DND-41 (cell line): Measurements from ENCODE around the gene CHRNB2.

Experiments used
- ATAC-seq: fragments of 200-7000 bp; cut with Tn5 transposase; 3 replicates; pipeline ENCODE4 v1.9.1; 2021; ENCODE audit warnings: low read depth; ENCODE audit not compliant: insufficient read depth
- DNase-seq: peaks from one replicate; pipeline ENCODE4 v3.0.0-alpha.2; 2020
- H2AFZ ChIP-seq: 2 replicates; pipeline ENCODE4 v1.6.0; 2012; ENCODE audit warnings: low read depth, low read length
- H3K27ac ChIP-seq: 2 replicates; pipeline ENCODE4 v1.5.1; 2012; ENCODE audit warnings: low read length, inconsistent platforms
- H3K27me3 ChIP-seq: fragments of 200-600 bp; sonication (generic); 2 replicates; pipeline ENCODE4 v1.6.0; 2012; ENCODE audit warnings: low read length, mild to moderate bottlenecking, inconsistent platforms; ENCODE audit not compliant: insufficient read depth, poor library complexity
- H3K36me3 ChIP-seq: 2 replicates; pipeline ENCODE4 v1.5.1; 2012; ENCODE audit warnings: low read length, inconsistent platforms; ENCODE audit not compliant: insufficient read depth
- H3K4me1 ChIP-seq: 2 replicates; pipeline ENCODE4 v1.5.1; 2012; ENCODE audit warnings: mild to moderate bottlenecking, low read length; ENCODE audit not compliant: insufficient read depth
- H3K4me2 ChIP-seq: 2 replicates; pipeline ENCODE4 v1.6.0; 2012; ENCODE audit warnings: mild to moderate bottlenecking, moderate library complexity, low read length, inconsistent platforms; ENCODE audit not compliant: insufficient read depth
- H3K4me3 ChIP-seq, 2 experiments: fragments of 200-600 bp in 1 of 2; shearing (Covaris generic) in 1 of 2; 2 replicates each; pipeline ENCODE4 v1.5.1; 2012 to 2016; ENCODE audit warnings: inconsistent platforms in 2 of 2, low read length in 2 of 2, mild to moderate bottlenecking in 2 of 2, low read depth in 1 of 2, moderate library complexity in 1 of 2
- H3K79me2 ChIP-seq: 2 replicates; pipeline ENCODE4 v1.6.0; 2012; ENCODE audit warnings: low read length, inconsistent platforms; ENCODE audit not compliant: insufficient read depth
- H3K9ac ChIP-seq: 2 replicates; pipeline ENCODE4 v1.6.0; 2012; ENCODE audit warnings: low read depth, mild to moderate bottlenecking, inconsistent platforms, low read length, moderate library complexity
- H3K9me3 ChIP-seq: 2 replicates; pipeline ENCODE4 v1.5.1; 2012; ENCODE audit warnings: low read length, moderate library complexity, mild to moderate bottlenecking, inconsistent platforms; ENCODE audit not compliant: insufficient read depth, severe bottlenecking
- H4K20me1 ChIP-seq: 2 replicates; pipeline ENCODE4 v1.6.0; 2012; ENCODE audit warnings: low read length; ENCODE audit not compliant: insufficient read depth
- EZH2 ChIP-seq: IDR thresholded peaks from 3 replicates; pipeline ENCODE4 v1.6.1; 2012; ENCODE audit warnings: borderline replicate concordance, low read depth, mild to moderate bottlenecking, moderate library complexity, low read length, inconsistent platforms; ENCODE audit not compliant: severe bottlenecking
- TF ChIP-seq, protein P1 (sequence below): IDR thresholded peaks from 2 replicates; pipeline ENCODE4 v1.5.1; 2012; ENCODE audit warnings: borderline replicate concordance, low read length, moderate library complexity, mild to moderate bottlenecking; ENCODE audit not compliant: poor library complexity, severe bottlenecking; ENCODE audit errors: extremely low read depth

CHRNB2 gene

DNA sequence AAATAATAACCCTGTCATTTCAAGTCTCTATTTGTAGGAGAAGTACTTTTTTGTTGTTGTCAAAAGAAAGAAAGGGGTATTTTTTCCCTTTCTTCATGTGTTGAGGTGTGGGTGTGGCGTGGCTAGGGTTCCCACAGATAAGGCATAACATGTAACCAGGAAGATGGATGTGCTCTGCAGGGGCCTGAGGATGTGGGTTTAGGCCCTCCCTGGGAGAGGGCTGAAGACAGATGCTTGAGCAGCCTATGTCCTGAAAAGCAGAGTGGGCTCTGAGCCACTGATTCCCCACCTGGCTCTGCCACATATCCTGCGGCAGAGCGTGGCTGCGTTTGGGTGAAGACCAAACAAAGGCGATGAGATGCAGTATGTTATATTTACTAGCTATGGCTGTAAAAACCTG is 54.3 kb downstream of the CHRNB2 start:
- Histone ChIP-seq H3K4me1 (peaks cover 28% of the 10 kb centered on the region), H3K4me3 (no peak overlapping the region), H3K9ac (no peak overlapping the region), H3K27ac (no peak overlapping the region), H3K27me3 (no peaks in the 10 kb centered on the region), H3K79me2 (peaks cover 99% of the 10 kb centered on the region), H2AFZ (no peak overlapping the region), H4K20me1 (peaks cover 66% of the 10 kb centered on the region; the same call in 1 of the 2 replicates), H3K9me3 (no peaks in the 10 kb centered on the region), H3K36me3 (peaks cover 30% of the 10 kb centered on the region), H3K4me2 (no peak overlapping the region)
- ATAC-seq (peak; percentile 83), DNase-seq (peak; percentile 59)
- no peak for TF ChIP-seq EZH2
- TF ChIP-seq, protein P1, sequence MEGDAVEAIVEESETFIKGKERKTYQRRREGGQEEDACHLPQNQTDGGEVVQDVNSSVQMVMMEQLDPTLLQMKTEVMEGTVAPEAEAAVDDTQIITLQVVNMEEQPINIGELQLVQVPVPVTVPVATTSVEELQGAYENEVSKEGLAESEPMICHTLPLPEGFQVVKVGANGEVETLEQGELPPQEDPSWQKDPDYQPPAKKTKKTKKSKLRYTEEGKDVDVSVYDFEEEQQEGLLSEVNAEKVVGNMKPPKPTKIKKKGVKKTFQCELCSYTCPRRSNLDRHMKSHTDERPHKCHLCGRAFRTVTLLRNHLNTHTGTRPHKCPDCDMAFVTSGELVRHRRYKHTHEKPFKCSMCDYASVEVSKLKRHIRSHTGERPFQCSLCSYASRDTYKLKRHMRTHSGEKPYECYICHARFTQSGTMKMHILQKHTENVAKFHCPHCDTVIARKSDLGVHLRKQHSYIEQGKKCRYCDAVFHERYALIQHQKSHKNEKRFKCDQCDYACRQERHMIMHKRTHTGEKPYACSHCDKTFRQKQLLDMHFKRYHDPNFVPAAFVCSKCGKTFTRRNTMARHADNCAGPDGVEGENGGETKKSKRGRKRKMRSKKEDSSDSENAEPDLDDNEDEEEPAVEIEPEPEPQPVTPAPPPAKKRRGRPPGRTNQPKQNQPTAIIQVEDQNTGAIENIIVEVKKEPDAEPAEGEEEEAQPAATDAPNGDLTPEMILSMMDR: no peak

DNA sequence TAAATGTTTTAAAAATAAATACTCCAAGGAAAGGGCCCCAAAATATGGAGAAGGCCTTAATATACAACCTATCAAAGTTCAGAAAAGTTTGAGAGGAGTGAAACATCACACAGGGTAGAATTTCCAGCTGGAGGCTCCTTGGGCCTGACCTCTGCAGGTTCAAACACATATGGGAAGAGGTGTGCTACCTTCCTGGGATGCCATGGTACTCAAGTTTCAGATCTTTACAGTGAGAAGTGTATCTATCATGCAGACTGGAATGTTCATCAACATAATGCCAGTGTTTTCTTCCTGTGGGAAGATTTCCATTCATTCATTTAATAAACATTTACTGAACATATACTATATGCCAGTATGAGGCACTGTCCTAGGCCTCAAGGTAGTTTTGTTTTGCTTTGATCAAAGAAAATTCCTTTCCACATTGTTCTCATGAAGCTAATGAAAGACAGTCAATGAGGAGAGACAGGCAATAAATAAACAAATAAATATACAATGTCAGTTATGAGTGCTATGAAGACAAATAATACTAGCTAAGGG is 55.0 kb downstream of the CHRNB2 start:
- Histone ChIP-seq H3K4me3 (no peak overlapping the region), H3K4me2 (no peak overlapping the region), H3K27me3 (no peaks in the 10 kb centered on the region), H3K36me3 (peaks cover 30% of the 10 kb centered on the region), H3K4me1 (peaks cover 31% of the 10 kb centered on the region), H2AFZ (no peak overlapping the region), H3K9me3 (no peaks in the 10 kb centered on the region), H3K79me2 (peaks cover 99% of the 10 kb centered on the region), H3K27ac (no peak overlapping the region), H3K9ac (no peak overlapping the region), H4K20me1 (peaks cover 63% of the 10 kb centered on the region; the same call in 1 of the 2 replicates)
- TF ChIP-seq, protein P1: no peak
- no peak for TF ChIP-seq EZH2
- ATAC-seq (no peak), DNase-seq (no peak)

- H3K4me3 ChIP-seq: no peak overlapping the region
- no peak overlapping the region for H3K27ac ChIP-seq
- DNase-seq: no peak
- no peak overlapping the region for H3K4me2 ChIP-seq
- H2AFZ ChIP-seq: no peak overlapping the region
- ATAC-seq: no peak
- peaks cover 61% of the 10 kb centered on the region; the same call in 1 of the 2 replicates for H4K20me1 ChIP-seq
- TF ChIP-seq, protein P1: no peak
- TF ChIP-seq EZH2: no peak
- peaks cover 36% of the 10 kb centered on the region for H3K4me1 ChIP-seq
- peaks cover 96% of the 10 kb centered on the region for H3K79me2 ChIP-seq
- H3K9me3 ChIP-seq: no peaks in the 10 kb centered on the region
- no peak overlapping the region for H3K9ac ChIP-seq
- H3K36me3 ChIP-seq: peaks cover 30% of the 10 kb centered on the region
- no peaks in the 10 kb centered on the region for H3K27me3 ChIP-seq
Measured at GRCh38 chr1:154623358-154623757, 55.8 kb downstream of the CHRNB2 start.
